GM18505 (cell line): ENCODE measurements around the gene LSP1.

Experiments
- ATAC-seq: cut with Tn5 transposase; IDR thresholded peaks from one replicate; pipeline ENCODE4 v1.9.1; 2021; ENCODE audit not compliant: unreplicated experiment
- POLR2A ChIP-seq: IDR thresholded peaks from 4 replicates; pipeline ENCODE4 v1.6.1; 2011; ENCODE audit warnings: borderline replicate concordance; ENCODE audit not compliant: insufficient read depth, insufficient read length; ENCODE audit errors: extremely low read depth

Gene LSP1

GRCh38 chr11:1924181-1924580 is 71.3 kb downstream of the LSP1 start:
- ATAC-seq: no peak
- TF ChIP-seq POLR2A: no peak

DNA sequence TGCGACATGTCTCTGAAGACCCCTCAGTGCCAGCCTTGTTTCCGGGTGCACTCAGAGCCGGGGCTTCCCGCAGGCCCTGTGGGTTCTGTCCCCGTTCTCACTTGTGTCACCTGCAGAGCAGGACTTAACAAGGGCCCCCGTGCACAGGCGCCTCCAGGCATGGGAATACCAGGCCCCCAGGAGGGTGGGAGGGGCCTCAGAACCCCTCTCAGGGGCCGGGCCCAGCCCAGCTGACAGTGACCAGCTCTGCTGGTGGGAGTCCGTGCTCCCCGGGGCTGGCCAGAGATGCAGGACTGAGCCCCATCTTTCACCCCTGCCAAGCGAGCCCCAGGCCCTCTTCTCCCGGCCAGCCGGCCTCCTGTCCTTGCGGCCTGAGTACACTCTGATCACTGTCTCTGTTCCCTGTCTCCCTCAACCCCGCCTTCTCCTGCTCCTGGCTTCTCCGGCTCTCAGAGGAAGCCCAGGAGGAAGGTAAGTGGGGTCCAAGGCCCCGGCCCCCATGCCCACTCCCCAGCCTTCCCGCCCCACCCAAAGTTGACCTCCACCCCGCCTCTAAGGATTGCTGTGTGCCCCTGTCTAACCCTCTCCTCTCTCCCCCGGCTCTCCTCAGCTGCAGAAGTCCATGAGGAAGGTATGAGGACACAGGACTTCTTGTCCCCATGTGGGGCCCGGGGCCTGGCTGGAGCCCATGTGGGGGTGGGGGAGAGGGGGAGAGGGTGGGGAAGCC is 71.9 kb downstream of the LSP1 start:
- no peak for TF ChIP-seq POLR2A
- no peak for ATAC-seq

DNA sequence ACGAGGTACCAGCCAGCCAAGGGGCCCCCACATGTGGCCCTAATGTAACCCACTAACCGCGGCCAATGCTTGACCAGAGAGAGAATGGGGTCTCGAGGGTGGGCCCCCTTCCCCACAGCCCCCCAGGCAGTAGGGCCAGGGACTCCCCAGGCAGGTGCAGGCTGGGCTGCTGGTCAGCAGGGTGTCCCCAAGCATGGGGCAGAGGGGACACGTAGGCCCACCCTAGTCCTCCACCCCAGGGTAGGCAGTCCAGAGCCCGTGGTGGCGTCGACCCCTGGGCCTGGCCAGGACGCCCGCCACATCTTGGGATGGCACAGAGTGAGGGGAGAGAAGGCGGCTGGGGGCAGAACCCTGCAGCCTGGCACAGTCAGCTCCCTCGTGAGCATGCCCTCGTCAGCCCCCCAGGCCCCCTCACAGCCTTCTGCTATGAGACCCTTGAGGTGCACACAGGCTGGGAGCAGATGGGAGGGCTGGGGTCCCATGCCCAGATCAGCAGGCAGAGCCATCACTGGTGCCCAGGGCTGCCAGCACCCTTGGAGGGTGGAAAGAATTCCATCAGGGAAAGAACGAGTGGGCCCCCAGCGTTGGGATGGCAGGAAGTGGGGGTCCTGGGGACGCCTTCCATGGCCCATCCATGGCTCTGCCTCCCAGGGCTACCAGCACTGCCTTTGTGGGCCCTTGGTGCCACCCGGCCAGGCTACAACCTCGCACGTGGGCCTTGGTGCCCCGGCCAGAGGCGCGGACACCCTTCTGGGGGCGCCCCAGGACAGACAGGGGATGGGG is 72.7 kb downstream of the LSP1 start:
- TF ChIP-seq POLR2A: no peak
- no peak for ATAC-seq

GRCh38 chr11:1926156-1927025 is 73.5 kb downstream of the LSP1 start:
- no peak for TF ChIP-seq POLR2A
- no peak for ATAC-seq

GRCh38 chr11:1927026-1927847 is 74.4 kb downstream of the LSP1 start:
- no peak for TF ChIP-seq POLR2A
- ATAC-seq: no peak

DNA sequence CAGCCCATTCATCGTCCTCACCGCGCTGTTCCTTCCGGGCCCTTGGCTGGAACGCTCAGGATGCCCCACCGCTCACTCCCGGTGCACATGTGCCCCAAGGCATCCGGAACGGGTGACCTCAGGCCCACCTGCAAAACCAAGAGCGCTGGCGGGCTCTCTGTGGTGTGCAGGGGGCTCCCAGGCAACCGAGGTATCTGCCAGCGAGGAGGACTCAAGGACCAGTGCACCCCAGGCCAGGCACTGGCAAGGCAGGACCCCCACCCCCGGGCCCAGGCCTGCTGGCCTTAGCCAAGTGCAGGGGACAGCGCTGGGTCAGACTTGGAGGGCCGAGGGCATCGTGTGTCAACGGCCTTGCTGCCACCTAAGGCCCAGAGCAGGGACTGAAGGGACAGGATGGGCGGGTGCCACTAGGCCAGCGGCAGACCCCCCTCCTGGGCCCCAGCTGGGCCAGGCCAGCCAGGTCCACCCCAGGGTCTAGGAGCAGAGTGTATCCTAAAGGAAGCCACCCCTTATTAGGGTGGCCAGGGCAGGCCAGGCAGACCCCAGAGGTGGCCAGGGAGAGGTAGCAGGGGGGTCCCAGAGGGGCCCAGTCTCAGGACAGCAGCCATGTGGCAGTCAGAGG is 75.1 kb downstream of the LSP1 start:
- ATAC-seq: no peak
- TF ChIP-seq POLR2A: no peak

DNA sequence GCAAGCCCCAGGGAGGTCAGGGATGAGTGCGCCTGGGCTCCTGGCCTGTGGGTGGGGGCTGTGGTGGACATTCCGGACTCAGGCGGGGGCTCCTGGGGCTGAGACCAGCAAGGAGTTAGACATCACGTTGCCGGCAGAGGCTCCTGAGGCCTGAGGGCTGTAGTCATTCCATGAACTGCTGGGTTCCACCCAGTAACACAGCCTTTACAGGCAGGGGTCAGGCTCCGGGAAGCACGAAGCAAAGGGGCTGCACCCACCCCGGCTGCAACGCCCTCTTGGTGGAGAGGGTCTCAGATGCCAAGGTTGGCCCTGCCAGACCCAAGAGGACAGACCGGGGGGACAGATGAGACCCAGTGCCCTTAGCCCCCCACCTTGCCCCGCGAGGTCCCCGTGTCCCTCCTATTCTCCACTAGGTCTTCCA is 75.6 kb downstream of the LSP1 start:
- no peak for TF ChIP-seq POLR2A

DNA sequence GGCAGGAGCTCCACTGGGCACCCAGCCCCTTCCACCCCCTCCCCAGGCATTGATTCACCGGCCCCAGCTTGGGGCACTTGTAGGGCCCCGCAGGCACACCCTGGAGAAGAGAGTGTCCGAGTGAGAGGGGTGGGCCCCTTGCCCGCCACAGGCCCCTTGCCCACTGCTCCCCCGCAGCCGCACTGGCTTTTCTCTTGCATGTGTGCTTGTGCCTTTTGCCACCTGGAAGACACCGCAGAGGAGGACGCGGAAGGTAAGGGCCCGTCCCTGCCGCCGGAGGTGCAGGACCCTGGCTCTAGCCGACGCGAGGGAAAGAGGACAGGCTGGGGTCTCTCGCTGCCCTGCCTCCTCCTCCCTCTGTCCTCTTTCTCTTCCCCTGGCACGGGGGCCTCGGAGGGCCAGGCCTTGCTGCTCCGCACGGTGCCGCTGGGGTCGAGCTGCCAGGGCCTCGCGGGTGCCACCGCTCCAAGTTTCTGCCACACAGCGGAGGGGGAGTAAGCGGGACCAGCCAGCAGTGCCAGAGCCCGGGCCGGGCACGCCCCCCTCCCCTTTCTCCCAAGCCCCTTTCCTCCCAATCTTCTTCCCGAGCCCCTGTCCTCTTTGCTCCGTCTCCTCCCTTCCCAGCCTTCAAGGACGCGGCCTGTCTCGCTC is 76.1 kb downstream of the LSP1 start:
- no peak for TF ChIP-seq POLR2A
- no peak for ATAC-seq

More for the DNA sequence above, 75.6 kb downstream of the LSP1 start:
- ATAC-seq: no peak

DNA sequence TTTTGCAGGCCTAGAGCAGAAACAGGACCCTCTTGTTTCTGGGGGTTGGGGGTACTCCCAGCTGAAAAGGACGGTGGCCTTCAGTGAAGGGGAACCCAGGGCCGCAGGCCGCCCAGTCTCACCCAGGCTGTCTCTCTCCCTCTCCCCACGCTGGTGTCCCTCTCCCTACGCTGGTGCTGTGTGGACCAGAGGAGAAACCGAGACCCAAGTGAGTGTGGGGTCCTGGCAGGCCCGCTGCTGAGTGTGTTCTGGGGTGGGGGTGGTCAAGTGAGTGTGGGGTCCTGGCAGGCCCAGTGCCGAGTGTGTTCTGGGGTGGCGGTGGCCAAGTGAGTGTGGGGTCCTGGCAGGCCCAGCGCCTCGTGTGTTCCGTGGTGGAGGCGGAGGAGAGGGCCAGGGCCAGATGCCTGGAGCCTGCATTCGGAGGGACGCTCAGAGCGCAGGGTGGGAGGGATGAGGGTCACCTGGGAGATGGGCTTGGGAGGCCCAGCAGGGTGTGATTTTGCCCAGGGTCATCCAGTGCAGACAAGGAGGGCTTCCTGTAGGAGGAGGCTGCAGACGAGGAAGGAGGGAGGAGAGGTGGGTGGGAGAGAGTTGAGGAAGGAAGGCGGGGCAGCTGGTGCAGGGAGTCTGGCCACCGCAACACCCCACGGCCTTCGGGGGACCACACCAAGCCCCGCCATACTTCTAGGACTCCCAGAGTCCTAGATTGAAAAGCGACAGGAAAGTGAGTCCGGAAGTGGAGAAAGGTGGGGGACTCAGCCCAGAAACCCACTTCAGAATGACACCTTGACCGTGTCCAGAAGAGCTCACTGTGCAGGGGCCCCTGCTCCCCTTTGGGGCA is 77.0 kb downstream of the LSP1 start:
- ATAC-seq: no peak
- no peak for TF ChIP-seq POLR2A

- no peak for TF ChIP-seq POLR2A
- ATAC-seq: no peak
Observed at GRCh38 chr11:1930462-1930830, 77.6 kb downstream of the LSP1 start.

DNA sequence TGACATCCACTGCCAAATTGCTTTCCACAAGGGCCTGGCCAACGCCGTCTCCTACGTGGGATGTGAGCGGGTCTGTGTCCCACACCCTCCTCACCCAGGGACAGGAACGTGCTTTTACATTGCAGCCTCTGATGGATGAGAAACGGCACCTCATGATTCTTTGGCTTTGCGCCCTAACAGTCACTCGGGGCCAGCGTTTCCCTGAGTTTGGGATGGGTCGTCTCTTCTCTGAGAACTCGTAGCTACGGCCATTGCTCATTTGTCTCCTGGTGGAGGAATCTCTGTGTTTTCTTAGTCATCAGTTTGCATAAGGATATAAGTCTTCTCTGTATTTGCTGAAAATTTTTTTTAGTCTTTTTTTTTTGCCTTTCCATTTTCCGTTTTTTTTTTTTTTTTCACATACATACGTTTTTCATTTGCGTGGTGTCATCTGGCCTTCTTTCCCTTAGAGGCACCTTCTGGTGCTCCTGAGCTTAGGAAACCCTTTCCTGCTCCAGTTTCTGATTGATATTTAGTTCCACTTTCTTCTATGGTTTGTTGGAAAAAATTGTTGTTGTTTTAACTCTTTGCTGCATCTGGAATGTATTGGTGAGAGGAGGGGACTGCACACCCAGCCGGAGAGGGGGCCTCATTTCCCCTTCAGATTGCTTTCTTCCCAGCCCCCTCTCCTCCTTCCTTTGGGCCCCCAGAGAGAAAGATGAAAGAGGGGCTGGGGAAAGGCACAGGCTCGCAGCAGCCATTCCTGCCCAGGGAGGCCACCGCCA is 78.6 kb downstream of the LSP1 start:
- no peak for ATAC-seq
- TF ChIP-seq POLR2A: no peak

DNA sequence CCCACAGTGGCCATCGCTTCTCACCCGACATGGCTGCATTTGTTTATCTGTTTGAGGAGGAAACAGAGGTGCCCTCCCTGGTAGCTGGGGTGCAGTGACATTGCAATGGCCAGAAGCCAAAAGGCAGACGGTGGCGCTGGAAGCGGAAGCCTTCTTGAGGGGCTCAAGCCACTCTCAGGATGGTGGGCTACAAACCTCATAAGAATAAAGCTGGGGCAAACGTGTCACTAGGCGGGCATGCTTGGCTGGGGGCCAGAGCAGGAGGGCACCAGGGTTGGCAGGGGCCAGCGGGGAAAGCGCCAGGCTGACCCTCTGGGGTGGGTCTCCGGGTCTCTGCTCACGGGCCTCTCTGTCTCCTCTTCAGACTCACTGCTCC is 79.2 kb downstream of the LSP1 start:
- TF ChIP-seq POLR2A: no peak
- ATAC-seq: no peak
